GM19397 (cell line): ENCODE results near the gene DNAH8.

Source experiments
- ATAC-seq: cut with Tn5 transposase; IDR thresholded peaks from one replicate; pipeline ENCODE4 v1.9.1; 2021; ENCODE audit warnings: mild to moderate bottlenecking, moderate library complexity; ENCODE audit not compliant: unreplicated experiment

Gene DNAH8

GRCh38 chr6:39047434-39048327 lies 332.6 kb downstream of the DNAH8 start:
- ATAC-seq: no peak

GRCh38 chr6:39048481-39049399 lies 333.6 kb downstream of the DNAH8 start, which contains the start of gene GLP1R:
Gene GLP1R, plus strand, starts transcription at chr6:39048781. Its CDS starts 60 bp downstream, at chr6:39048841.
- no peak for ATAC-seq

- ATAC-seq: no peak
Measured at GRCh38 chr6:39049575-39050283, 334.6 kb downstream of the DNAH8 start.

- ATAC-seq: no peak
Measured at GRCh38 chr6:39050453-39051112, 335.5 kb downstream of the DNAH8 start.

- ATAC-seq: no peak
Measured at GRCh38 chr6:39051399-39052122, 336.4 kb downstream of the DNAH8 start.

- no peak for ATAC-seq
Measured at GRCh38 chr6:39053016-39053624, 338.0 kb downstream of the DNAH8 start.

- no peak for ATAC-seq
Measured at GRCh38 chr6:39053854-39054576, 338.9 kb downstream of the DNAH8 start.

GRCh38 chr6:39054577-39055142 lies 339.5 kb downstream of the DNAH8 start:
- no peak for ATAC-seq

- no peak for ATAC-seq
Measured at GRCh38 chr6:39055661-39056060, 340.6 kb downstream of the DNAH8 start.

GRCh38 chr6:39056191-39056590 lies 341.1 kb downstream of the DNAH8 start:
- no peak for ATAC-seq

- ATAC-seq: no peak
Measured at GRCh38 chr6:39056681-39057080, 341.6 kb downstream of the DNAH8 start.

- no peak for ATAC-seq
Measured at GRCh38 chr6:39057251-39058155, 342.4 kb downstream of the DNAH8 start.

GRCh38 chr6:39058471-39059147 lies 343.5 kb downstream of the DNAH8 start:
- ATAC-seq: no peak

- no peak for ATAC-seq
Measured at GRCh38 chr6:39059496-39060310, 344.6 kb downstream of the DNAH8 start.

- ATAC-seq: no peak
Measured at GRCh38 chr6:39060467-39061160, 345.5 kb downstream of the DNAH8 start.
